Liver (tissue), 3 donors: ENCODE measurements around the gene CLN6.

Source experiments
- EGR1 ChIP-seq, 2 donors: IDR thresholded peaks; 2 replicates each; pipeline ENCODE4 v1.6.1; 2016 to 2018; ENCODE audit warnings: antibody characterized with exemption in 2 of 2, low read depth in 2 of 2
- JUND ChIP-seq, 2 donors: IDR thresholded peaks; 2 replicates each; pipeline ENCODE4 v1.6.1; 2016; ENCODE audit warnings: antibody characterized with exemption in 2 of 2
- REST ChIP-seq: IDR thresholded peaks from 2 replicates; pipeline ENCODE4 v1.6.1; 2016; ENCODE audit warnings: antibody characterized with exemption, mild to moderate bottlenecking
- RXRA ChIP-seq, 2 donors: IDR thresholded peaks; 2 replicates each; pipeline ENCODE4 v1.6.1; 2017 to 2018; ENCODE audit warnings: antibody characterized with exemption in 2 of 2, mild to moderate bottlenecking in 1 of 2
- TAF1 ChIP-seq: conservative IDR thresholded peaks from 2 replicates; pipeline ENCODE4 v1.6.1; 2016; ENCODE audit warnings: antibody characterized with exemption, mild to moderate bottlenecking
- ZBTB33 ChIP-seq: IDR thresholded peaks from 2 replicates; pipeline ENCODE4 v1.6.1; 2016; ENCODE audit warnings: antibody characterized with exemption
- TF ChIP-seq, protein P1 (sequence below): fragments of 150-350 bp; IDR thresholded peaks from 2 replicates; pipeline ENCODE4 v1.5.1; 2017; ENCODE audit warnings: improper control_type of control experiment, low read depth, low read length; ENCODE audit not compliant: missing input control
- donor health status: healthy.
- donor health status: healthy.

DNA sequence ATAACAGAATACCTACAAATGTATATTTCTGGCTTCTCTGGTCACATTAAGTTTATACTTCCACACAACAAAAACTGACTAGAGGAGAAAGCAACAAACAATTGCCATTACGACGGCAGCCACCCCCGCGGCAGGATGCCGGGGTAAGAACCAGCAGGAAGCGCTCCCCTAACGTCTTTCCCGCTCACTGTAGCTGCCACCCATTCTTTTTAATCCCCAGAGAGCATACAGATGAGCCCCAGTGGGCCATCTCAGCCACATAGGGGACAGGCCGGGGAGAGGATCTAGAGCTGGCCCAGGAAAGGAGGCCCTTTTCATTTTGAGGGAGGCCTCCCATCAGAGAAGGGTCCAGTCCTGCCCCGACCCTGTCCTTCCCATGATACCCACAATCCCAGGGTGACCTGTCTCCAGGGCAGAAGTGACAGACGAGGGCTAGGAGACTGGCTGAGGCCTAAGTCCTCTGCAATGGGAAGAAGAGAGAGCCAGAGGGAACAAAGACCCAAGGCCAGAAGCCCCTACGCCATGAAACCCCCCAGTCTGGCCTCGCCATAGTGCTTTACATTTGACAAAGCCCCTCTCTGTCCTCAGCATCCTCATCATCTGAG lies 20.8 kb downstream of the CLN6 start:
- TF ChIP-seq, protein P1, sequence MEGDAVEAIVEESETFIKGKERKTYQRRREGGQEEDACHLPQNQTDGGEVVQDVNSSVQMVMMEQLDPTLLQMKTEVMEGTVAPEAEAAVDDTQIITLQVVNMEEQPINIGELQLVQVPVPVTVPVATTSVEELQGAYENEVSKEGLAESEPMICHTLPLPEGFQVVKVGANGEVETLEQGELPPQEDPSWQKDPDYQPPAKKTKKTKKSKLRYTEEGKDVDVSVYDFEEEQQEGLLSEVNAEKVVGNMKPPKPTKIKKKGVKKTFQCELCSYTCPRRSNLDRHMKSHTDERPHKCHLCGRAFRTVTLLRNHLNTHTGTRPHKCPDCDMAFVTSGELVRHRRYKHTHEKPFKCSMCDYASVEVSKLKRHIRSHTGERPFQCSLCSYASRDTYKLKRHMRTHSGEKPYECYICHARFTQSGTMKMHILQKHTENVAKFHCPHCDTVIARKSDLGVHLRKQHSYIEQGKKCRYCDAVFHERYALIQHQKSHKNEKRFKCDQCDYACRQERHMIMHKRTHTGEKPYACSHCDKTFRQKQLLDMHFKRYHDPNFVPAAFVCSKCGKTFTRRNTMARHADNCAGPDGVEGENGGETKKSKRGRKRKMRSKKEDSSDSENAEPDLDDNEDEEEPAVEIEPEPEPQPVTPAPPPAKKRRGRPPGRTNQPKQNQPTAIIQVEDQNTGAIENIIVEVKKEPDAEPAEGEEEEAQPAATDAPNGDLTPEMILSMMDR, result no peak
- TF ChIP-seq ZBTB33 (no peak), RXRA (IDR thresholded peaks at IDR 0.05) (no peak), REST (no peak), EGR1 (IDR thresholded peaks at IDR 0.05; ENCODE audit: low read depth in 2 of 2) (no peak), JUND (IDR thresholded peaks at IDR 0.05) (no peak), TAF1 (no peak)
